WTC11 (cell line): ENCODE data around the gene ZNF135. TPM values are rescaled to one million over a fixed set of nuclear protein-coding genes. Genes with fewer than 3 reads are reported as not detected.

Experiments used
- ATAC-seq: fragments of 200-7000 bp; cut with Tn5 transposase; 2 replicates; pipeline ENCODE4 v1.10.0; 2021; ENCODE audit warnings: mild to moderate bottlenecking, moderate library complexity
- CTCF ChIA-PET: fragments of 300-600 bp; sonication (Branson Sonifier 250); formaldehyde crosslinking; loops from one replicate; lab custom pipeline; 2021; ENCODE audit warnings: antibody characterized with exemption; lab: Charles Lee
- POLR2A ChIA-PET: fragments of 350-600 bp; sonication (Branson Sonifier 250); formaldehyde crosslinking; loops from one replicate; lab custom pipeline; 2021; ENCODE audit warnings: antibody characterized with exemption; lab: Charles Lee
- DNase-seq: peaks from one replicate; pipeline ENCODE4 v3.0.0; 2021; ENCODE audit warnings: low spot score
- H3K27ac Mint-ChIP-seq: 2 replicates; pipeline ENCODE4 v1.8.0; 2021; ENCODE audit warnings: mixed read lengths
- H3K27me3 Mint-ChIP-seq: 2 replicates; pipeline ENCODE4 v1.8.0; 2021; ENCODE audit warnings: low read depth, mild to moderate bottlenecking, moderate library complexity, mixed read lengths
- H3K36me3 Mint-ChIP-seq: 2 replicates; pipeline ENCODE4 v1.8.0; 2021; ENCODE audit warnings: mixed read lengths
- H3K4me1 Mint-ChIP-seq: 2 replicates; pipeline ENCODE4 v1.8.0; 2022; ENCODE audit warnings: mixed read lengths
- H3K4me3 Mint-ChIP-seq: 2 replicates; pipeline ENCODE4 v1.8.0; 2021; ENCODE audit warnings: mild to moderate bottlenecking, moderate library complexity, mixed read lengths
- H3K9me3 Mint-ChIP-seq: 2 replicates; pipeline ENCODE4 v1.8.0; 2021; ENCODE audit warnings: mixed read lengths
- CBFB ChIP-seq: sonication (generic); formaldehyde crosslinking; IDR thresholded peaks from 2 replicates; pipeline ENCODE4 v1.8.1; 2022; ENCODE audit warnings: mild to moderate bottlenecking, low read depth, missing genetic modification reagents
- CREB1 ChIP-seq: sonication (generic); formaldehyde crosslinking; IDR thresholded peaks from 2 replicates; pipeline ENCODE4 v1.8.0; 2023; ENCODE audit warnings: mild to moderate bottlenecking, missing genetic modification reagents
- E2F5 ChIP-seq: sonication (generic); formaldehyde crosslinking; IDR thresholded peaks from 2 replicates; pipeline ENCODE4 v1.8.1; 2022; ENCODE audit warnings: mild to moderate bottlenecking, moderate library complexity, missing genetic modification reagents
- ESRRA ChIP-seq: sonication (generic); formaldehyde crosslinking; IDR thresholded peaks from 2 replicates; pipeline ENCODE4 v1.8.1; 2022; ENCODE audit warnings: mild to moderate bottlenecking, missing genetic modification reagents, borderline replicate concordance
- HMGA2 ChIP-seq: fragments of 250-450 bp; sonication (Bioruptor Pico); IDR thresholded peaks from 2 replicates; pipeline ENCODE4 v1.4.0; 2021; ENCODE audit warnings: mild to moderate bottlenecking, moderate library complexity
- HMGXB4 ChIP-seq: sonication (generic); formaldehyde crosslinking; IDR thresholded peaks from 2 replicates; pipeline ENCODE4 v1.8.1; 2023; ENCODE audit warnings: mild to moderate bottlenecking, moderate library complexity, missing genetic modification reagents
- JAZF1 ChIP-seq: fragments of 250-450 bp; sonication (Bioruptor Pico); IDR thresholded peaks from 2 replicates; pipeline ENCODE4 v1.9.0; 2021; ENCODE audit warnings: moderate library complexity, mild to moderate bottlenecking, inconsistent platforms
- MXD4 ChIP-seq: fragments of 250-450 bp; sonication (Bioruptor Pico); IDR thresholded peaks from 2 replicates; pipeline ENCODE4 v1.8.0; 2021; ENCODE audit warnings: mild to moderate bottlenecking, moderate library complexity, borderline replicate concordance
- NR3C1 ChIP-seq: sonication (generic); formaldehyde crosslinking; conservative IDR thresholded peaks from 2 replicates; pipeline ENCODE4 v1.8.1; 2023; ENCODE audit warnings: low read depth, mild to moderate bottlenecking, missing genetic modification reagents
- RORB ChIP-seq: fragments of 250-450 bp; sonication (Bioruptor Pico); IDR thresholded peaks from 2 replicates; pipeline ENCODE4 v1.9.0; 2021; ENCODE audit warnings: mild to moderate bottlenecking
- SMAD3 ChIP-seq: sonication (generic); formaldehyde crosslinking; IDR thresholded peaks from 2 replicates; pipeline ENCODE4 v1.8.0; 2022; ENCODE audit warnings: missing genetic modification reagents, mild to moderate bottlenecking, borderline replicate concordance
- SMAD4 ChIP-seq: sonication (generic); formaldehyde crosslinking; IDR thresholded peaks from 2 replicates; pipeline ENCODE4 v1.8.0; 2022; ENCODE audit warnings: mild to moderate bottlenecking, missing genetic modification reagents
- TP53 ChIP-seq: sonication (generic); formaldehyde crosslinking; IDR thresholded peaks from 2 replicates; pipeline ENCODE4 v1.8.1; 2023; ENCODE audit warnings: mild to moderate bottlenecking, missing genetic modification reagents
- ZNF138 ChIP-seq: sonication (generic); formaldehyde crosslinking; conservative IDR thresholded peaks from 2 replicates; pipeline ENCODE4 v1.8.1; 2022; ENCODE audit warnings: mild to moderate bottlenecking, moderate library complexity, missing genetic modification reagents
- total RNA-seq: library from RNA; stranded (reverse); gene quantifications from 3 replicates; pipeline ENCODE4 v1.2.3, GENCODE V29; 2021
- TF ChIP-seq, protein P1 (sequence below): sonication (generic); formaldehyde crosslinking; IDR thresholded peaks from 2 replicates; pipeline ENCODE4 v1.8.1; 2022; ENCODE audit warnings: low read depth, mild to moderate bottlenecking, moderate library complexity, missing genetic modification reagents, borderline replicate concordance
- TF ChIP-seq, protein P2 (sequence below): sonication (generic); formaldehyde crosslinking; IDR thresholded peaks from 2 replicates; pipeline ENCODE4 v1.8.1; 2023; ENCODE audit warnings: mild to moderate bottlenecking, missing genetic modification reagents, moderate library complexity
- TF ChIP-seq, protein P3 (sequence below): sonication (generic); formaldehyde crosslinking; IDR thresholded peaks from 2 replicates; pipeline ENCODE4 v1.8.1; 2023; ENCODE audit warnings: mild to moderate bottlenecking, missing genetic modification reagents
- TF ChIP-seq, protein P4 (sequence below): sonication (generic); formaldehyde crosslinking; IDR thresholded peaks from 2 replicates; pipeline ENCODE4 v1.8.1; 2023; ENCODE audit warnings: mild to moderate bottlenecking, missing genetic modification reagents, moderate library complexity
- TF ChIP-seq, protein P5 (sequence below): fragments of 250-450 bp; sonication (Bioruptor Pico); IDR thresholded peaks from 2 replicates; pipeline ENCODE4 v1.9.0; 2021; ENCODE audit warnings: moderate library complexity, mild to moderate bottlenecking, inconsistent platforms, borderline replicate concordance

ZNF135 gene
- total RNA-seq, 1 experiment from 2014 or later, result 5.6 TPM

GRCh38 chr19:58044886-58045285, 14.2 kb upstream of the ZNF135 start (continued):
- TF ChIP-seq ZNF138 (CRISPR knock-in tag) (no peak), HMGA2 (CRISPR knock-in tag) (no peak), MXD4 (CRISPR knock-in tag) (no peak), TP53 (CRISPR knock-in tag) (no peak), JAZF1 (CRISPR knock-in tag) (no peak), CREB1 (CRISPR knock-in tag) (no peak), CBFB (CRISPR knock-in tag) (no peak), HMGXB4 (CRISPR knock-in tag) (no peak), RORB (no peak), SMAD4 (CRISPR knock-in tag) (no peak)
- TF ChIP-seq, protein P1, sequence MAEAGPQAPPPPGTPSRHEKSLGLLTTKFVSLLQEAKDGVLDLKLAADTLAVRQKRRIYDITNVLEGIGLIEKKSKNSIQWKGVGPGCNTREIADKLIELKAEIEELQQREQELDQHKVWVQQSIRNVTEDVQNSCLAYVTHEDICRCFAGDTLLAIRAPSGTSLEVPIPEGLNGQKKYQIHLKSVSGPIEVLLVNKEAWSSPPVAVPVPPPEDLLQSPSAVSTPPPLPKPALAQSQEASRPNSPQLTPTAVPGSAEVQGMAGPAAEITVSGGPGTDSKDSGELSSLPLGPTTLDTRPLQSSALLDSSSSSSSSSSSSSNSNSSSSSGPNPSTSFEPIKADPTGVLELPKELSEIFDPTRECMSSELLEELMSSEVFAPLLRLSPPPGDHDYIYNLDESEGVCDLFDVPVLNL (CRISPR knock-in tag), result no peak
- TF ChIP-seq, protein P2, sequence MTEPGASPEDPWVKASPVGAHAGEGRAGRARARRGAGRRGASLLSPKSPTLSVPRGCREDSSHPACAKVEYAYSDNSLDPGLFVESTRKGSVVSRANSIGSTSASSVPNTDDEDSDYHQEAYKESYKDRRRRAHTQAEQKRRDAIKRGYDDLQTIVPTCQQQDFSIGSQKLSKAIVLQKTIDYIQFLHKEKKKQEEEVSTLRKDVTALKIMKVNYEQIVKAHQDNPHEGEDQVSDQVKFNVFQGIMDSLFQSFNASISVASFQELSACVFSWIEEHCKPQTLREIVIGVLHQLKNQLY (CRISPR knock-in tag), result no peak

GRCh38 chr19:58045411-58046050, 13.6 kb upstream of the ZNF135 start:
- Mint-ChIP-seq H3K4me1 (peaks cover 7% of the 10 kb centered on the region), H3K27ac (no peak overlapping the region), H3K27me3 (peaks cover 72% of the 10 kb centered on the region), H3K9me3 (peaks cover 43% of the 10 kb centered on the region), H3K4me3 (no peak overlapping the region), H3K36me3 (peaks cover 29% of the 10 kb centered on the region)
- ChIA-PET CTCF (interaction anchor here (0.9 to 5.9 kb wide), 3 partner anchors 9 to 23 kb away, joined by 3 to 48 read pairs (median 5); partner anchors contain the start of gene ZNF135), POLR2A (interaction anchor here (1.4 kb wide), 1 partner anchor 230 kb away, joined by 3 read pairs; the partner anchor contains the start of gene ZNF552)
- DNase-seq, result no peak
- ATAC-seq, result no peak
- TF ChIP-seq SMAD3, result no peak
- no peak for TF ChIP-seq E2F5 (CRISPR knock-in tag)
- no peak for TF ChIP-seq NR3C1
- TF ChIP-seq, protein P3, sequence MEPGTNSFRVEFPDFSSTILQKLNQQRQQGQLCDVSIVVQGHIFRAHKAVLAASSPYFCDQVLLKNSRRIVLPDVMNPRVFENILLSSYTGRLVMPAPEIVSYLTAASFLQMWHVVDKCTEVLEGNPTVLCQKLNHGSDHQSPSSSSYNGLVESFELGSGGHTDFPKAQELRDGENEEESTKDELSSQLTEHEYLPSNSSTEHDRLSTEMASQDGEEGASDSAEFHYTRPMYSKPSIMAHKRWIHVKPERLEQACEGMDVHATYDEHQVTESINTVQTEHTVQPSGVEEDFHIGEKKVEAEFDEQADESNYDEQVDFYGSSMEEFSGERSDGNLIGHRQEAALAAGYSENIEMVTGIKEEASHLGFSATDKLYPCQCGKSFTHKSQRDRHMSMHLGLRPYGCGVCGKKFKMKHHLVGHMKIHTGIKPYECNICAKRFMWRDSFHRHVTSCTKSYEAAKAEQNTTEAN (CRISPR knock-in tag), result no peak
- TF ChIP-seq ZNF138 (CRISPR knock-in tag), result no peak
- TF ChIP-seq, protein P4, sequence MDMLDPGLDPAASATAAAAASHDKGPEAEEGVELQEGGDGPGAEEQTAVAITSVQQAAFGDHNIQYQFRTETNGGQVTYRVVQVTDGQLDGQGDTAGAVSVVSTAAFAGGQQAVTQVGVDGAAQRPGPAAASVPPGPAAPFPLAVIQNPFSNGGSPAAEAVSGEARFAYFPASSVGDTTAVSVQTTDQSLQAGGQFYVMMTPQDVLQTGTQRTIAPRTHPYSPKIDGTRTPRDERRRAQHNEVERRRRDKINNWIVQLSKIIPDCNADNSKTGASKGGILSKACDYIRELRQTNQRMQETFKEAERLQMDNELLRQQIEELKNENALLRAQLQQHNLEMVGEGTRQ (CRISPR knock-in tag), result no peak
- TF ChIP-seq, protein P5, sequence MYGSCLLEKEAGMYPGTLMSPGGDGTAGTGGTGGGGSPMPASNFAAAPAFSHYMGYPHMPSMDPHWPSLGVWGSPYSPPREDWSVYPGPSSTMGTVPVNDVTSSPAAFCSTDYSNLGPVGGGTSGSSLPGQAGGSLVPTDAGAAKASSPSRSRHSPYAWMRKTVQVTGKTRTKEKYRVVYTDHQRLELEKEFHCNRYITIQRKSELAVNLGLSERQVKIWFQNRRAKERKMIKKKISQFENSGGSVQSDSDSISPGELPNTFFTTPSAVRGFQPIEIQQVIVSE (CRISPR knock-in tag), result no peak
- TF ChIP-seq ESRRA, result no peak
- TF ChIP-seq HMGXB4 (CRISPR knock-in tag), result no peak
- TF ChIP-seq RORB, result no peak
- TF ChIP-seq, all 79 proteins: peak for 0
